ENCODE measurements around the gene PKD2. TPM values are rescaled to one million over a fixed set of nuclear protein-coding genes. Genes with fewer than 3 reads are reported as not detected.

The PKD2 gene
- total and polyA plus RNA-seq, 2 donors (not counting 1 experiment from before 2014, with no cell fraction given) = 1.8 to 5.8 TPM

GRCh38 chr4:88101165-88101564, 93.7 kb downstream of the PKD2 start:
- Histone ChIP-seq H3K27ac (ENCODE audit: low read length in 2 of 2) (no peak overlapping the region), H3K36me3 (replicated peaks in 1 of 2; ENCODE audit: control extremely low read depth in 1 of 2, control insufficient read depth in 1 of 2, extremely low read depth in 1 of 2, insufficient read depth in 2 of 2, low read length in 1 of 2) (no peaks in the 10 kb centered on the region), H3K4me3 (ENCODE audit: control extremely low read depth in 1 of 5, extremely low read depth in 1 of 5, insufficient read depth in 1 of 5, low read depth in 2 of 5, low read length in 4 of 5) (no peak overlapping the region), H3K27me3 (replicated peaks in 1 of 4; ENCODE audit: control extremely low read depth in 1 of 4, control insufficient read depth in 3 of 4, insufficient read depth in 4 of 4, low read length in 3 of 4) (no peaks in the 10 kb centered on the region), H3K4me2 (replicated peaks; ENCODE audit: low read depth, low read length, poor library complexity, severe bottlenecking) (no peak overlapping the region), H3K9ac (ENCODE audit: low read length) (no peak overlapping the region), H3K79me2 (ENCODE audit: control insufficient read depth, insufficient read depth, low read length) (no peaks in the 10 kb centered on the region), H3K4me1 (ENCODE audit: control insufficient read depth in 2 of 2, insufficient read depth in 2 of 2, low read length in 2 of 2) (no peaks in the 10 kb centered on the region), H4K20me1 (ENCODE audit: control insufficient read depth, insufficient read depth, low read length, poor library complexity, severe bottlenecking) (no peaks in the 10 kb centered on the region), H2AFZ (ENCODE audit: insufficient read depth, low read depth, low read length, poor library complexity, severe bottlenecking) (no peak overlapping the region), H3K9me3 (ENCODE audit: control extremely low read depth in 1 of 3, control insufficient read depth in 2 of 3, insufficient read depth in 1 of 3, low read length in 2 of 3) (no peaks in the 10 kb centered on the region)
- Mint-ChIP-seq H3K9me3 (ENCODE audit: insufficient read depth) (no peaks in the 10 kb centered on the region), H3K27me3 (no peaks in the 10 kb centered on the region), H3K4me1 (no peaks in the 10 kb centered on the region), H3K27ac (no peak overlapping the region), H3K4me3 (no peak overlapping the region)
- ATAC-seq (ENCODE audit: low read depth) (no peak), DNase-seq (no peak)
- POLR2A ChIA-PET = no interaction called here
- TF ChIP-seq CTCF (IDR thresholded peaks at IDR 0.05) (no peak), EZH2 (IDR thresholded peaks at IDR 0.05; ENCODE audit: borderline replicate concordance, insufficient read depth, low read depth, low read length, poor library complexity, severe bottlenecking) (no peak)
- CTCF ChIA-PET = no interaction called here
- 0% methylated on average over 3 of the region's 6 CpGs for WGBS (ENCODE audit: insufficient coverage)
- intact Hi-C loops (cut with micrococcal nuclease) = no loop called here

DNA sequence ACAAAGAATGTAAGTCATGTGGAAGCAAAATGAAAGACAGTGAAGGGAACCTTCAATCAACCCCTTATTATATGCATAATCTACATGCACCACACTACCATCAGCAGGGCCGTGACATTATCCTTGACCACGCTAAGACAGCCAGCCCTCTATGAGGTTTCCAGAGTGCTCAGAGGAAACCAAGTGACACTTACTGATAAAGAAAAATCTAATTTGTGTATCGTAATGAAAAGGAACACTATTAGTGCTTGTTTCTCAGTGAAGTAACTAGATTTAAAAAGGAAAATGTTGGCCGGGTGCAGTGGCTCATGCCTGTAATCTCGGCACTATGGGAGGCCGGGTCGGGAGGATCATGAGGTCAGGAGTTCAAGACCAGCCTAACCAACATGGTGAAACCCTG, 94.6 kb downstream of the PKD2 start:
- no peaks in the 10 kb centered on the region for H4K20me1 ChIP-seq (ENCODE audit: control insufficient read depth, insufficient read depth, low read length, poor library complexity, severe bottlenecking)
- no peaks in the 10 kb centered on the region for H3K9me3 ChIP-seq (ENCODE audit: control extremely low read depth in 1 of 3, control insufficient read depth in 2 of 3, insufficient read depth in 1 of 3, low read length in 2 of 3)
- no peak overlapping the region for H3K27ac ChIP-seq (ENCODE audit: low read length in 2 of 2)
- ChIA-PET POLR2A (no interaction called here), CTCF (no interaction called here)
- H3K36me3 ChIP-seq (replicated peaks in 1 of 2; ENCODE audit: control extremely low read depth in 1 of 2, control insufficient read depth in 1 of 2, extremely low read depth in 1 of 2, insufficient read depth in 2 of 2, low read length in 1 of 2) = no peaks in the 10 kb centered on the region
- WGBS (ENCODE audit: insufficient coverage) = no CpG with 5 or more reads among the region's 7 CpGs
- intact Hi-C loops (cut with micrococcal nuclease) = no loop called here
- no peak for TF ChIP-seq CTCF (IDR thresholded peaks at IDR 0.05)
- no peak for TF ChIP-seq EZH2 (IDR thresholded peaks at IDR 0.05; ENCODE audit: borderline replicate concordance, insufficient read depth, low read depth, low read length, poor library complexity, severe bottlenecking)
- Mint-ChIP-seq H3K4me3 (no peak overlapping the region), H3K9me3 (ENCODE audit: insufficient read depth) (no peaks in the 10 kb centered on the region), H3K27me3 (no peaks in the 10 kb centered on the region), H3K27ac (no peak overlapping the region), H3K4me1 (no peaks in the 10 kb centered on the region)
- no peak overlapping the region for H3K4me2 ChIP-seq (replicated peaks; ENCODE audit: low read depth, low read length, poor library complexity, severe bottlenecking)
- no peak for ATAC-seq (ENCODE audit: low read depth)
- no peak overlapping the region for H3K4me3 ChIP-seq (ENCODE audit: control extremely low read depth in 1 of 5, extremely low read depth in 1 of 5, insufficient read depth in 1 of 5, low read depth in 2 of 5, low read length in 4 of 5)
- no peaks in the 10 kb centered on the region for H3K79me2 ChIP-seq (ENCODE audit: control insufficient read depth, insufficient read depth, low read length)
- no peaks in the 10 kb centered on the region for H3K27me3 ChIP-seq (replicated peaks in 1 of 4; ENCODE audit: control extremely low read depth in 1 of 4, control insufficient read depth in 3 of 4, insufficient read depth in 4 of 4, low read length in 3 of 4)
- no peak for DNase-seq
- no peaks in the 10 kb centered on the region for H3K4me1 ChIP-seq (ENCODE audit: control insufficient read depth in 2 of 2, insufficient read depth in 2 of 2, low read length in 2 of 2)
- no peak overlapping the region for H3K9ac ChIP-seq (ENCODE audit: low read length)
- no peak overlapping the region for H2AFZ ChIP-seq (ENCODE audit: insufficient read depth, low read depth, low read length, poor library complexity, severe bottlenecking)
